Activated CD8-positive, alpha-beta memory T cell treated with anti-CD3 and anti-CD28 coated beads, Interleukin-2, amount 50 U/mL, for 24 hours (primary cell): ENCODE data around the gene SLC29A4.
"Not testable (repeated sequence)": the region's sequence is repeated elsewhere in the genome, so short reads cannot be mapped to it uniquely, and the experiment has no call there.

Experiments
- DNase-seq: peaks from one replicate; pipeline ENCODE4 v3.0.0-alpha.2; 2020; ENCODE audit errors: extremely low read depth

SLC29A4 gene

DNA sequence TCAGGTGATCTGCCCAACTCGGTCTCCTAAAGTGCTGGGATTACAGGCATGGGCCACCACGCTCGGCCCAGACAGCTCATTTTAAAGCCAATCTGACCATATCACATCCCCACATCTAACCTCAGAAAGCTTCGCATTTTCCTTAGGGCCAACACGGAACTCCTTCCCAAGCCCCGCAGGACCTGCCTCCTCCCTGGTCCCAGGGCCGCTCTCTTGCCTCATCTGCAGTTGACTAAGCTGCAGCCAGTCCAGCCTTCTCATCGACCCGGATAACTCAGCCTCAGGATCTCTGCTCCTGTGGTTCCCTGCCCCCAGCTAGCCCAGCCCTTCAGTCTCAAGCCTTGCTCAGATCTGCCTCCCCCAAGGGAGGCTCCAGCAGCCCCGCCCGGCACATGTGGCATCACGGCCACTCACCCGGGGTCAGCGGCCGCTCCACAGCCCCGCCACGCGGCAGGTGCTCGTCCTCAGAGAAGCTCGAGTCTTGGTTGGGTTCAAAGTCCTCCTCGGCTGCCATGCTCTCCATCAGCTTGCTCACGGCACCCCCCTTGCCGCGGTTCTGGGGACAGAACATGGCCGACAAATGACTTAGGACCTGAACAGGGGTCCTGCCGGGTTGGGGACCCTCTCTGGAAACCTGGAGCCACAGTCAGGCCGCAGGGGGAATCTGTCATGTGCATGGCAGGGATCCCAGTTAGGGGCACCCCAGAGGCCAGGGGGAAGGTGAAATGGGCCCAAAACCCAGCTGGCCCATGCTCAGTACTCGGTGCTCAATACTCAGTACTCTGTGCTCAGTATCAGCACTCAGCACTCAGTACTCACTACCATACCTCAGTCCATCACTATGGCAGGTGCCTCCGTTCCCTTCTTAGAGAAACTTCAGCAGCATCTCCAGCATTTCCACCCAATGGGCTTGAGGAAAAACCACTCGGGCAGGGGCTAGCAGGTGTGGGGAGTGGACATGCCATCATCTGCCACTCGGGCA, 41.3 kb downstream of the SLC29A4 start:
- not testable (repeated sequence) for DNase-seq

DNA sequence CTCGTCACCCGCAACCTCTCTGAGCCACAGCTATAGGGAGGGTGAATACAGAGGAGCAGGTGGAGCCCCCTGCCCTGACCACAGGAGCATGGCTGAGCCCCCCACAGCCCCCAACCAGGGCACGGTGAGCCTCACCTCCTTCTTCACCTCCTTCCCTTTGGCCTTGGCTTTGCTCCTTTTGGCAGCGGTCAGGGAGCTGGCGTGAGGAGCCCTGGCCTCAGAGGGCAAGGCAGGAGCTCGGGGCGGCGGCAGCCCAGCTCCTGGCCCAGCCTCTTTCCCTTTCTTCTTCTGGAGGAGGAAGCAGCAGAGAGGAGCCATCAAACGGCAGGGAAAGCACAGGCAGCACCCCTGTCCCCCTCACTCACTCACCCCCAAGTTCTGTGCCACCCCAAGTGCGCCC, 42.2 kb downstream of the SLC29A4 start:
- DNase-seq = no peak

DNA sequence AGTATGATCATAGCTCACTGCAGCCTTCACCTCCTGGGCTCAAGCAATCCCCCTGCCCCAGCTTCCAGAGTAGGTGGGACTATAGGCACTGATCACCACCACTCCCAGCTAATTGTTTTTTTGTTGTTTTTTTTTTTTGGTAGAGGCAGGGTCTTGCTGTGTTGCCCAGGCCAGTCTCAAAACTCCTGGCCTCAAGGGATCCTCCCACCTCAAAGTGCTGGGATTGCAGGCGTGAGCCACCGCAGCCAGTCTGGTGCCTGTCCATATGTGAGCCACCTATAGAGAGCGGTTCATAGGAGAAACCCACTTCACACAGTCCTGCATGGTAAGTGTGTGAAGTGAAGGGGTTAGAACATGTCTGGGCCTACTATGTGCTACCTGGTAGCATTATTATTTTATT, 47.5 kb downstream of the SLC29A4 start:
- DNase-seq = no peak

DNA sequence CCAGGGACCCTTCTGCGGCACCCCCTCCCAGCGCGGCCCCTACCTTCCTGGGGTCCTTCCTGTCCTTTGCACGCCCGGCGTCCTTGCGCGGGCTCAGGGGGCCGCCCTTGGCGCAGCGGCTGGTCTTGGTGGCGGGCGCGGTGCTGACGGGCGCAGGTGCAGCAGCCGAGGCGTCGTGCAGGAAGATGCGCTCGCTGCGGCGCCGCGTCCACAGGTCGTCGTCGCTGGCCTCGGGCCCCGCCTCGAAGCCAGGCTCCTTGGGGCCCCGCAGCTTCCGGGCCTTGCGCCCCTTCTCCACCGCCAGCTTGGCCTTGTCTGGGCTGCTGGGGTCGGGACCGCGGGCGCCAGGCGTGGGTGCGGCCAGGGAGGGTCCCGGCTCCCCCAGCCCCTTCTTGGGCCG, 49.8 kb downstream of the SLC29A4 start:
- no peak for DNase-seq

DNA sequence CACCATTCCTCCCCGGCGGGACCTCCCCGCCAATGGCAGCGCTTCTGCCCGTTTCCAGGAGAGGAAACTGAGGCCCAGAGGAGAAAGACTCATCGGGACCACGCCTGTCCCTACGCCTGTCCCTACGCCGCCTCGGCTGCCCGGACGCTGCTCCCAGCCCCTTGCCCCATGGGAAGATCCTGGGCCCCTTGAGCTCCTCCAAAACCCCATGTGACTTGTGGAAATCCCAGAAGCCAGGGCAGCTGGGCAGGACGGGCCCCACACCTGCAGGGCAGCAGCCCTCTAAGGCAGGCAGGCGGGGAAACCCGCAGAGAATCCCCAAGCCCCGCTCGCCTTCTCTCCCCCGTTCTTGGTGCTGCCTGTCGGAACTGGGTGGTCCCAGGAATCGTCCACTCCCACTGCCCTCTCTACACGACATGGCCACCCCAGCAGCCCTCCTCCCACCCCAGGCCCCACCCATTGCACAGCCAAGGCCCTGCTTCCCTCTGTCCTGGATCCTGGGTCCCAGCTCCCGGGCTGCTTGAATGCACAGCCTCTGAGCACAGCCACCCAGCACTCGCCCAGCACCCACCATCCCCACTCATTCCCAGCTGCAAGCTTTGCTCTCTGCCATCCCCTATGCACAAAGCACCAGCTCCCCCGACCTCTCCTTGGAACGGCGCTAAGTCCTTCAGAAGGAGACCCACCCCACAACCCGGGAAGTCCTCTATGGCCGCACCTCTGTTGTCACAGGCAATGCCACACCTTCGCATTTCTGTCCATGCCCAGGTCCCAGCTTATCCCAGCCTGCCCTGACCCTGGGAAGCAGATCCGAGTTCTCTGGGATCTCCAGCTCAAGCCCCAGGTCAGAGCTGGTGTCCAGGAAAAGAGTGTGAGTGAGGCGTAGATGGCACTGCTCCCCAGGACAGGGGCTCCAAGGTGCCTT, 50.6 kb downstream of the SLC29A4 start:
- DNase-seq = no peak

DNA sequence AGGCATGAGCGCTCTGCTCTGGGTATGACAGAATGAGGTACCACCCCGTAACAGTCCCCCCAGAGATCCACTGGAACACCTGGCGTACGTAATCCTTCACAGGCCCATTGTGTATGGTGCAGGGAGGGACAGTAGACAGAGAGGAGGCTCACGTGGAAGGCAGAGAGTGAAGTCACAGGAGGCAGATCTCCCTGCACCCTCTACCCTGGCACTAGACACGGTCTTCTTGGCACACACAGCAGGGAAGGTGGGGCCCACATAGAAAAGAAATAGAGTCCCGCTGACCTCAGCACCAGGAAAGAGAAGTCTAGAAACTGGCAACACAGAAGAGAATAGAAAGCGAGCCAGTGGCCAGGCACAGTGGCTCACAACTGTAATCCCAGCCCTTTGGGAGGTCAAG, 51.9 kb downstream of the SLC29A4 start:
- DNase-seq = no peak

DNA sequence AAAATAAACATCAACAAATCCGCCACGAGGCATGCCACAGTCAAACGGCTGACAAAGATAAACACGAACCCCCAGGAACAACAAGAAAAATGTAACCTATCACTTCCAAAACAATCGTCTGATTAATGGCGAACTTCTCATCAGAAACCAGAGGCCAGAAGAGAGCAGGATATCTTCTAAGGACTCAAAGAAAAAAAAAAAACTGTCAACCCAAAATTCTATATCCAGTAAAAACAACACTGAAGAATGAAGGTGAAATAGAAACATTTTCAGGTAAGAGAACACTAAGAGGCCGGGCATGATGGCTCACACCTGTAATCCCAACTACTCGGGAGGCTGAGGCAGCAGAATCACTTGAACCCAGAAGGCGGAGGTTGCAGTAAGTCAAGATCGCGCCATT, 54.3 kb downstream of the SLC29A4 start:
- DNase-seq = no peak

DNA sequence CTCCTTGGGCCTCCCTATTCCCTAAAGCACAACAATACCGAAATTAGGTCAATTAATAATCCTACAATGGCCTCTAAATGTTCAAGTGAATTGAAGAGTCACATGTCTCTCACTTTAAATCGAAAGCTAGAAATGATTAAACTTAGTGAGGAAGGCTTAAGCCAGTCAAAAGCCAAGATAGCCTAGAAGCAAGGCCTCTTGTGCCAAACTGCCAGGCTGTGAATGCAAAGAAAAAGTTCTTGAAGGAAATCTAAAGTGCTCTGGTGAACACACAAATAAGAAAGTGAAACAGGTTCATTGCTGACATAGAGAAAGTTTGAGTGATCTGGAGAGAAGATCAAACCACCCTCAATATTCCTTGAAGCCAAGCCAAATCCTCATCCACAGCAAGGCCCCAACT, 57.2 kb downstream of the SLC29A4 start:
- no peak for DNase-seq

DNA sequence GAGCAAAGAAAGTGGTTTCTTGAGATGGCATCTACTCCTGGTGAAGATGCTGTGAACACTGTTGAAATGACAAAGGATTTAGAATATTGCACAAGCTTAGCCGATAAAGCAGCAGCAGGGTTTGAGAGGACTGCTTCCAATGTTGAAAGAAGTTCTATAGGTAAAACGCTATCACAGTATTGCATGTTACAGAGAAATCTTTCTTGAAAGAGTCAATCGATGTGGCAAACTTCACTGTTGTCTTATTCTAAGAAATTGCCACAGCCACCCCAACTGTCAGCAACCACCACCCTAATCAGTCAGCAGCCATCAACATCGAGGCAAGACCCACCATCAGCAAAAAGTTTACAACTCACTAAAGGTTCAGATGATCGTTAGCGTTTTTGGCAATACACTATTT, 59.9 kb downstream of the SLC29A4 start:
- DNase-seq = no peak

DNA sequence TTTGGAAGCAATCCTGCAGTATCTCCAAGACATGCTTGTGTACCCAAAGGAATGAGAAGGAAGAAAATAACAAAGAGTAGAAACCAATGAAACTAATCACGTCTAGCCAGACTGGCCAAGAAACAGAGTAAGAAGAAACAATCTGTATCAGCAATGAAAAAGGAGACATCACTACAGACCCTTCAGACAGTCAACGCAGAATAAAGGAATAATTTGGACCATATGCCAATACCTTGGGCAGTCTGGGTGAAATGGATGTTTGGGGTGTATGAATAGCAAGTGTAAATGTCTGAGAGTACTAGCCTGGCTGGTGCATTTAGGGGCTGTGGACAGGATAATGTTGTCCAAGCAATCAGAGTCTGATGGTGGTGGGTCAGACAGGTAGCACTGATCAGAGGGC, 61.1 kb downstream of the SLC29A4 start:
- no peak for DNase-seq

DNA sequence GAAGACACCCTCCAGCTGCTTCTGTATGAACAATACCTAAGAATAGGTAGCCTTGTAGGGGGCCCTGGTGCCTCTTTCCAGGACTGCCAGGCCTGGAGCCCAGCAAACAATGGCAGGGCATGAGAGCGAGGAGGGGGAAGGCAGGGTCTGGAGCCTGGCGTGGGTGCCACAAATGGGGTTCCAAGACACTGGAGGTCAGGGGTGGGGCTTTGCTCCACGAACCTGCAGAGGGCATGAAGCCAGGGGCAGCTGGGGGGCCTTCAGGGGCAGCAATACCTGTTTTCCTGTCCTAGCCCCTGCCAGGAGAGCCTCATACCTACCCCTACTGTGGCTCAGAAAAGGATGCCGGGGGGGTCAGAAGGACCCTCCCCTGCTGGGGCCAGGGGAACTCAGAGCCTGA, 61.6 kb downstream of the SLC29A4 start:
- DNase-seq = no peak

DNA sequence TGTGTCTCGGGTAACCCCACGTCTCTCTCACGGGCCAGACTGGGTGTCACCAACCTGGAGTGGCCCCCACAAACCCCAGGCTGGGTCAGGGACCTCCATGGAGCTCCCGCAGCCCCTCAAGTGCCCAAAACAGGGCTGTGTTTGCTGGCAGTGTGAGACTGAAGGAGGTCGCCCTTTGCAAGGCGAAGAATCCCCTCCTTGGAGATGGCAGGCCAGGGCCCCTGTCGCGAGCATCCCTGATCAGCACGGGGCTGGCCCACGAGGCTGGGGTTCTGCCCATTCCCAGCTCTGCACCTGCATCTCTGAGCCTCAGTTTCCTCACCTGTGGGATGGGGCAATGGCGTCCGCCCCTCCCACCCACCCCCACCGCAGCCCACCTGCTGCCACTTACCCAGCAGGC, 62.4 kb downstream of the SLC29A4 start:
- no peak for DNase-seq

DNA sequence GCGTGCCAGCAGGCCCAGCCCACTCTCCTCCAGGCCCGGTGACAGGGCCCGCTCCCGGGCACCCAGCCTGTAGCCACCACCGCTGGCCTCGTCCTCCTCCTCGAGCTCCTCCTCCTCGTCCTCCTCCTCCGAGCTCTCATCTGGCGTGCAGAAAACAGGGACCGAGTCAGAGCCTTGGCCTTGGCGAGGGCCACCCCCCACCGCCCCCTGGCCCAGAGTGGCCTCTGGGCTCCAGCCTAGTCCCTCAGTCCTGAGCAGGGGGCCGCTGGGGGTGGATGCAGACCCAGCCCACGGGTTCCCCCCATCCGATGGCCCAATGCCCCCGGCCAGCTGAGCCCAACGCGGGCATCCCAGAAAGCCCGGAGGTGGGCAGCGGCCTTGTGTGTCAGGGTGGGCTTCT, 62.9 kb downstream of the SLC29A4 start:
- DNase-seq = no peak

DNA sequence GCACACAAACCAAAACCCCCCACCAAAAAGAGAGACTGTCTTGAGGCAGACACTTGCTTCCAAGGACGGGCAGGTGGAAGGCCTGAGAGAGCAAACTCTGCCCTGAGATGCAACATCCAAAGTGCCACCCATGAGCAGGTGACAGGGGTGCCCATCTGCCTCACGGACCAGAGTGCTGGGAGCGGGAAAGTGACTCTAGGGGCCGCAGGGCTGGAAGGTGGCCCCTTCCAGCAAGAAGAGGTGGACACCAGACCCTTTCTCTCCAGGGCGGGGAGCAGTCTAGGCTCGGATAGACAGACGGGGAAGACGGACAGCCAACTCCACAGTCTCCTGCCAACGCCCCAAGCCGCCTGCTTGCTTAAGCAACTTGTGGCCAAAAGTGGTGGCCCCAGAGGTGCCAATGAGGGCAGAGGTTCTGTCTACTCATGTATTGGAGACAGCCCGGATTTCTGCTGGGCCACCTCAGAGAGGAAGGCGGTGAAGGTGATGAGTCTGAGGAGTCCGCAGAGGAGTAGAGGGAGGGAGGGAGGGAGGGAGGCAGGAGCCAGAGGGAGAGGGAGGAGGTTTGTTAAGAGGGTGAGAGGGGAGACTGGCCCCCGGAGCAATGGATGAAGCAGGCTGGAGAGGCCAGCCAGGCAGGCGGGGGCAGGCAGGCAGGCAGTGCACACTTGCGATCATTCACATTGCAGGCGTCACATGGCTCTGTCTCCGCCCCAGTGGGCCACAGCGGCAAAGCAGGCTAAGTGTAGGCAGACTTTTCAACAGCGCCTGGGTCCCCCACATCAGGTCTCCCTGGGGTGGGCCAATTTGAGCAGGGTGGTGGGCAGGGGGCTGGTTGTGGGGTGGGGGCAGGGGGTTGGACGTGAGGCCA, 65.6 kb downstream of the SLC29A4 start:
- no peak for DNase-seq

DNA sequence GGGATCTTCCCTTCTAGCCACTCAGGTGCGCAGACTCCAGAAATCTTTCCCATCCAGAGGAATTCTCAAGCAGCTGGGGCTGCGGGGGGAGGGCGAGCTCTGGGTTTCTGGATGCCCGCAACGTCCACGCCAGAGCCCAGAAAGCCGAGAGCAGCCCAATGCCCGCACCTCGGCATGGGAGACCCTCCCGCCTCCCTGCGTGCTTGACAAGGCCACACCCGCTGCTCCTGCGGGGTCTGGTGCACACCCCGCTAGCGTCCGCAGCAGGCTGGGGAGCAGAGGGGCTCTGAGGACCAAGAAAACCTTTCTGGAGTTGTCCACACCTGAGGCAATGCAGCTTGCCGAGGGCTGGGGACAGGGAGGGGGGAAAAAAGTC, 66.2 kb downstream of the SLC29A4 start:
- no peak for DNase-seq

DNA sequence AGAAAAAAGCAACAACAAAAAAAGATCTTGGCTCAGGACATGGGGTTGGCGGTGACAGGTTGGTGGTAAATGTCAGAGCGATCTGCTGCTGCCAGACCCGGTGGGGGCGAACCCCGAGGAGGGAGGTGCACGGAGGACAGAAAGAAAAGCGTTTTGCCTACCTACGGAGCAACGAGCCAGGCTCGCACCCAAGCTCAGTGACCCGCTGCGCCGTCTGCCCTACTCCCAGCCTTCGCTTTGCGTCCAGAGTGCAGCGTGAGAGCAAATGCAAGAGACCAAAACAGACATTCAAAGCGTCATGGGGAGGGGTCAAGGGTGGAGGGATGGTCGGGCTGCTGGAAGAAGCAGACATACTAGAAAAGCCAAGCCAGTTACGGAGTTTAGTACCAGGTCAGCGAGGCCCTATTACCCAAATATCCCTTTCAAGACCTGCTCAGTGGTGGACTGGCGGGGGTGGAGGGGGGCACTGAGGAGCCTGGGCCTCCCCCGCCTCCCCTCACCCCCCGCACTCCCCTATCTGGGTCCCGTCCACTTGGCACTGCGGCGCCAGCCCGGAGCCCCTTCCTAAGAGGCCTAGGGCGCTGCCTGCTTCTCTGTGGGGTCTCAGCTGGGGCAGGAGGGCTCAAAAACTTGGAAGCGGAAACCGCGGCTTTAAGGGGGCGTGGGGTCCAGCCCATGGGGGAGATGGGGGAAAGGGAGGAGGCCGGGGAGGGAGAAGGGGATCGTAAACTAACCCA, 66.9 kb downstream of the SLC29A4 start:
- no peak for DNase-seq

DNA sequence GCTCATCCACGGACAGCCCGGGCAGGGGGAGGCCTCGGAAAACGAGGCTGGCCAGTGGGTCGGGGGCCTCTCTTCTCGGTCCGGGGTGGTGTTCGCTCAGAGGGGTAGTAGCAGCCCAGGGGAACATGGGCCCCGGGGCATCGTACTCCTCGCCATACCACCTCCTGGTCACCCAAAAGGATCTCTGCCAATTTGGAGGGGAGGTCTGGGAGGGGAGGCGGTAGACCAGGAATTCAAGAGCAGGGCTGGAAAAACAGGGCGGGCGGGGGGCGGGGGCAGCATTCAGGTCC, 67.4 kb downstream of the SLC29A4 start:
- no peak for DNase-seq

DNA sequence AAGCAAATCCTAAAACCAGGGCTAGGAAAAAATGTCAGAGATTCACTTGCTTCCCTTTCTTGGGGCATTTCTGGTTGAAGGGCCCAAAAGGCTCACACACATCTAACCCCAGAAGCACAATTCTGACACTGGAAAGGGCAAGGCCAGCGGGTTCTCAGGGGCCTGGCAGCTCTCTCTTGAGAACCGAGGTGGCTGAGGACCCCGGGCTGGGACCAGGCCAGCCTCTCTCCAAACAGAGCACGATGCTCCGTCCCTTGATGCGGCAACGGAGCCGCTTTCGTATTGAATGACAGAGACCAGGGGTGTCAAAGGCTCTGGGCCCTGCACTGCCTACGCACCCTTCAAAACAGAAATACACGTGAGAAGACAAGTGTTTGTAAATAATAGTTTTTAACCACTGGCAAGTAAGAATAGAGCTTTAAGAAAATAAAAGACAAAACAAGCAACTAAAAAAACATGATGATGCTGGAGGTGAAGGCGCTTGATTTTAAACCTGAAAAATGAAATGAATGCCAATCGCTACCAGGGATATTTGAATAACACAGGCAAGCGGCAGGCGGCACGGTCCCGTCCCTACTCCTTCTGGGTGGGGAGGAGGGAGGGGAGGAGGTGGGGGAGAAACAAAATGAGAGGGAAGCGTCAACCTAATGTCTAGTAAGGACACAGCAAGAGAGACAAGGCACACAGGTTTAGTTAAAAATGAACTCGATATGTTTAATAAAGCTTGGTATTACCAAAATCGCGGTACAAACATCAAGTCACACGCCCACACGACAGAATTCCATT, 68.0 kb downstream of the SLC29A4 start:
- DNase-seq = no peak

DNA sequence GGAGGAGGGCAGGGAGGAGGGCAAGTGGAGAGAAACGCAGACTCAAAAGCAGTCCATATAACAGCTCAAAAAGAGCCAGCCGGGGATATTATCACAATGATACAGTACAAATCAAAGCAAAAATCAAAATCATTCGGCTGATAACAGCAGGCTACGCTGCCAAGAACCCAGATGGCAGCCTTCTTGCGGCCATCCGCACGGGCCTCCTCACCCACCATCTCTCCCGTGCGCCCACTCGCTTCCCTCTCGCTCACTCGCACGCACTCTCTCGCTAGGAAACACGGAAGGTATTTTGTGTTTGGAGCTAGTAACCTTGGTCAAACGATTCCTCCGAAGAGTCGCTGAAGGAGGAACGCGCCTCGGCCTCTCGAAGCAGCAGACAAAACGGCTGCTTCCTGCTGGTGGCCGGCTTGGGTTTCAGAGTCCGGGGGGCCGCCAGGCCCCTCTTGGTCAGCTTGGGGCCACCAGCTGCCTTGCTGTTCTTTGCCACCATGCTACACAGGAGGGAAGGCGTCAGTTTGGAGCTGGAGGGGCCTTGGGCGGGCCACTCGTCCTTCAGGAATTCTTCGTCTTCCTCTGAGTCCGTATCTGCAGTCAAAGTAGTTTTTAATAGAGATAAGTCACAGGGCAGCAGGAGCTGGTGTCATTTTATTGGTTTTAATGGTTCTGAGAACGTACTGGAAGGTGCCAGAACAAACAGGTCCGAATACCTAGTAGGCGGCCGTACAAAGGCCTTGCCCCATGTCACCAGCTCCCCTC, 68.9 kb downstream of the SLC29A4 start:
- DNase-seq = no peak
